Spleen (tissue), 11 donors: Measurements from ENCODE around the gene XRCC1. TPM values are rescaled to one million over a fixed set of nuclear protein-coding genes. Genes with fewer than 3 reads are reported as not detected.
"Not testable (repeated sequence)": the region's sequence is repeated elsewhere in the genome, so short reads cannot be mapped to it uniquely, and the experiment has no call there.

ENCODE experiments used
- DNase-seq: peaks from one replicate; pipeline ENCODE4 v3.0.0-alpha.2; 2020
- H3K27ac ChIP-seq, 8 donors: fragments of 200-600 bp; sonication (generic) in 7 of 8; 1 replicate in 4 of 8; 2 replicates in 4 of 8; pipeline versions ENCODE4 v1.5.0 to v1.8.0; 2016 to 2021; ENCODE audit warnings: inconsistent platforms in 4 of 8, mild to moderate bottlenecking in 4 of 8, moderate library complexity in 1 of 8
- H3K27me3 ChIP-seq, 7 donors: fragments of 200-600 bp; sonication (generic) in 6 of 7; replicated peaks in 1 of 7; 1 replicate in 4 of 7; 2 replicates in 3 of 7; pipeline versions ENCODE4 v1.5.0 to v1.8.0; 2016 to 2021; ENCODE audit warnings: inconsistent platforms in 3 of 7, mild to moderate bottlenecking in 1 of 7
- H3K36me3 ChIP-seq, 6 donors: fragments of 200-600 bp; sonication (generic) in 5 of 6; 1 replicate in 4 of 6; 2 replicates in 2 of 6; pipeline versions ENCODE4 v1.5.0 to v1.8.0; 2016 to 2021; ENCODE audit warnings: inconsistent platforms in 2 of 6
- H3K4me1 ChIP-seq, 6 donors: fragments of 200-600 bp; sonication (generic) in 5 of 6; 1 replicate in 3 of 6; 2 replicates in 3 of 6; pipeline versions ENCODE4 v1.5.0 to v1.8.0; 2016 to 2021; ENCODE audit warnings: inconsistent platforms in 3 of 6
- H3K4me3 ChIP-seq, 8 donors: fragments of 200-600 bp; sonication (generic) in 7 of 8; 1 replicate in 4 of 8; 2 replicates in 4 of 8; pipeline versions ENCODE4 v1.5.0 to v1.8.0; 2016 to 2021; ENCODE audit warnings: inconsistent platforms in 4 of 8, mild to moderate bottlenecking in 4 of 8, moderate library complexity in 2 of 8
- H3K9me3 ChIP-seq, 8 donors: fragments of 200-600 bp; sonication (generic) in 7 of 8; 1 replicate in 4 of 8; 2 replicates in 4 of 8; pipeline versions ENCODE4 v1.5.0 to v1.8.0; 2016 to 2021; ENCODE audit warnings: inconsistent platforms in 4 of 8
- POLR2A ChIP-seq, 3 donors: fragments of 450-650 bp; IDR thresholded peaks; one replicate each; pipeline ENCODE4 v1.5.1; 2017; ENCODE audit warnings: antibody characterized with exemption in 3 of 3, mild to moderate bottlenecking in 1 of 3
- POLR2AphosphoS5 ChIP-seq, 3 donors: sonication (generic); formaldehyde crosslinking; IDR thresholded peaks; one replicate each; pipeline ENCODE4 v1.5.1; 2017; ENCODE audit warnings: antibody characterized with exemption in 3 of 3
- WGBS, 5 donors: extraction: QIAGEN DNeasy Blood & Tissue Kit in 3 of 5; methylation state at CpG; one replicate each; pipeline versions ENCODE4 v1.1.5 to v1.1.7; 2013 to 2018; 5-methylcytosine and 5-hydroxymethylcytosine counted together
- intact Hi-C: fragments of 100-400 bp; cut with DNase I; formaldehyde crosslinking; loops from one replicate; pipeline ENCODE4 v1.15.0; 2023; ENCODE audit warnings: low total_unique reads
- polyA plus RNA-seq, 3 donors: library from polyadenylated mRNA; stranded (reverse); fragments of 200-250 nt; gene quantifications; one replicate each; pipeline ENCODE4 v1.2.1, GENCODE V29; 2013
- total RNA-seq, 7 donors: library from RNA; depleted of rRNA in 3 of 7; stranded (reverse); fragments of >200 nt in 3 of 7; fragmentation: NEBNext Ultra II Directional in 4 of 7; extraction: Animal tissue kit (Norgen Biotek cat#: 25700) in 4 of 7; gene quantifications; one replicate each; pipeline versions ENCODE4 v1.1.0 to v1.2.1, GENCODE V29; 2016 to 2021
- TF ChIP-seq, protein P1 (sequence below), 11 experiments: fragments of 200-600 bp in 7 of 11; fragments of 450-650 bp in 4 of 11; sonication (generic) in 4 of 11; IDR thresholded peaks in 8 of 11; conservative IDR thresholded peaks in 3 of 11; 1 replicate in 7 of 11; 2 replicates in 4 of 11; pipeline versions ENCODE4 v1.4.0 to v1.8.0; 2016 to 2021; ENCODE audit warnings: antibody characterized with exemption in 11 of 11, inconsistent platforms in 4 of 11, mild to moderate bottlenecking in 1 of 11
- donor health status: healthy with polysubstance abuse.
- donor health status: DM: no; HTN: no; CAD: no; lungs with moderate emphysema.
- donor health status: DM: no; HTN: no; CAD: no.
- donor health status: Bipolar disorder and iron deficiency.
- donor health status: healthy.
- donor health status: DM: no; HTN: no; CAD: no.
- donor health status: DM: yes; HTN: yes; CAD: no.

XRCC1 gene
- total and polyA plus RNA-seq, 10 donors, result 16.0 to 32.0 (median 25.1) TPM

DNA sequence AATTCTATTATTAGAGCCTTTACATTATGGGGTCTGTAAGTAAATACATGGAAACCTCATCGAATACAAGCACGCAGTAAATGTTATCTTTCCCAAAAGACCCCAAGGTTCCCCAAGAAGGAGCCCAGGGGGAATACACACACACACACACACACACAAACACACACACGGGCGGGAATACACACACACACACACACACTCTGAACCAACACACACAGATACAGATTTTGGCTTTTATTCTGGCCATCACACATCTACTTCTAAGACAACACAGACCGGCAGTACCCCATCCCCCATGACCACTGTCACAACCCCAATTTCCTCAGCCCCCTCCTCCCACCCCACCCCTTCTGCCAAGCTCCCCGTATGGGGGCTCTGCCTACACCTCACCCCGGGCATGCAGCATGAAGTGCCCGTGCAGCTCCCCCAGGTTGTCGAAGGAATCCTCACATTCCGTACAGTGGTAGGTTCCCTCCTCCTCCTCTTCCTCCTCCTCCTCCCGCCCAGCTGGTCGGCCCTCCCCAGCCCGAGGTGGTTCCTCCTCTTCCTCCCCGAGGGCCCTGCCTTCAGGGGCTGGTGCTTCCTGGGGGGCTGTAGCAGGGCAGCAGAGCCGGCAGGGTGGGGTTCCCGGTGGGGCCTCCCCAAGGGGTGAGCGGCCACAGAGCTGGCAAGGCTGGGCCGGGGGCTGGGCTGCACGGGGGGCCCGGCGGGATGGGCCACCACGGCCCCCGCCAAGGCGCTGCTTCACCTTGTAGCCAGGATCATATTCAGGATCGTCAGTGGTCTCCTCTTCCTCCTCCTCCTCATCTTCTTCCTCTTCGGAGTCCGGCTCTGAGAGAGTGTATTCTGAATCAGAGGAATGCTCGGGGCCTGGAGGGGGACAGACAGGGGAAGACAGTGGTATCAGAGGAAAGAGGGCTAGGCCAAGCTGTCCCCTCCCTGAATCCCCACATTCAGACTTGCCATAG, 32.2 kb upstream of the XRCC1 start:
- intact Hi-C loops, result no loop called here
- TF ChIP-seq POLR2A (IDR thresholded peaks at IDR 0.05), result no peak
- TF ChIP-seq POLR2AphosphoS5 (IDR thresholded peaks at IDR 0.05), result peak in 2 of 3 donors; percentile 6 to 50
- WGBS, 5 donors, result 47 to 63% (median 53%) methylated on average over 18 to 28 of the region's 28 CpGs
- peak overlapping the region in 1 of 8 donors; percentile 24 for H3K4me3 ChIP-seq
- H3K27me3 ChIP-seq, result no peaks in the 10 kb centered on the region
- no peak for DNase-seq
- H3K4me1 ChIP-seq, result peaks cover 0 to 17% (median 0%) of the 10 kb centered on the region in 6 donors
- H3K36me3 ChIP-seq, result peaks cover 2 to 59% (median 17%) of the 10 kb centered on the region in 6 donors
- H3K27ac ChIP-seq, result peak overlapping the region in 1 of 8 donors; percentile 51
- no peaks in the 10 kb centered on the region for H3K9me3 ChIP-seq

DNA sequence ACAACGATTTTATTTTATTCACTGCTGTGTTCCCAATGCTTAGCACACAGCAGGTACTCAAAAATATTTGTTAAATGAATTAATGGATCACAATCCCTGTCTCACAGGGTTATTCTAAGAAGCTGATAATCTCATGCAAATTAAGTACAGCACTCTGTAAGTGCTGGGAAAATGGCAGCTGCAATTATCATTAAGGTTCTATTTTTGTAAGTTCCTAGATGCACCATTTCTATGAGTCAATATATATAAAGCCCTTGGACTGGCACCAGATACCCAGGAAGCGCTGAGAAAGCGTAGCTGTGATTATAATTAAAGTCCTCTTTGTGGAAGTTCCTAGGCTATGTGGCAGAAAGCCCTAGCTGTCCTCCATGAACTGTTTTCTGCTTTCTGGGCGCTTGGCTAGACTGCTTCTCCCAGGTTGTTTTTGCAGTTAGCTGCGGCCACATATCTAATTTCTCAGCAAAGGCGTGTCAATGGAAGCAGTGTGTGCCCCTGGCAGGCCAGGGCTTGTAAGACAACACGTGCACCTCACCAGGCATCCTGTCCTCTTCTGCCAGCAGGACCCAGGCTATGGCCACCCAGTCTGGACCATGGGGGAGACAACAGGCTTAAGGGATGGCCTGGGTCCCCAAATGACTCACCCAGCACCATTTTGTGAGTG, 31.4 kb upstream of the XRCC1 start:
- Histone ChIP-seq H3K36me3 (peaks cover 0 to 59% (median 9%) of the 10 kb centered on the region in 6 donors), H3K4me1 (peaks cover 0 to 17% (median 0%) of the 10 kb centered on the region in 6 donors), H3K4me3 (no peak overlapping the region), H3K9me3 (no peaks in the 10 kb centered on the region), H3K27me3 (no peaks in the 10 kb centered on the region), H3K27ac (no peak overlapping the region)
- DNase-seq, result no peak
- 92 to 97% (median 93%) methylated on average over 6 to 7 of the region's 7 CpGs for WGBS, 5 donors
- intact Hi-C loops, result no loop called here
- TF ChIP-seq, protein P1, sequence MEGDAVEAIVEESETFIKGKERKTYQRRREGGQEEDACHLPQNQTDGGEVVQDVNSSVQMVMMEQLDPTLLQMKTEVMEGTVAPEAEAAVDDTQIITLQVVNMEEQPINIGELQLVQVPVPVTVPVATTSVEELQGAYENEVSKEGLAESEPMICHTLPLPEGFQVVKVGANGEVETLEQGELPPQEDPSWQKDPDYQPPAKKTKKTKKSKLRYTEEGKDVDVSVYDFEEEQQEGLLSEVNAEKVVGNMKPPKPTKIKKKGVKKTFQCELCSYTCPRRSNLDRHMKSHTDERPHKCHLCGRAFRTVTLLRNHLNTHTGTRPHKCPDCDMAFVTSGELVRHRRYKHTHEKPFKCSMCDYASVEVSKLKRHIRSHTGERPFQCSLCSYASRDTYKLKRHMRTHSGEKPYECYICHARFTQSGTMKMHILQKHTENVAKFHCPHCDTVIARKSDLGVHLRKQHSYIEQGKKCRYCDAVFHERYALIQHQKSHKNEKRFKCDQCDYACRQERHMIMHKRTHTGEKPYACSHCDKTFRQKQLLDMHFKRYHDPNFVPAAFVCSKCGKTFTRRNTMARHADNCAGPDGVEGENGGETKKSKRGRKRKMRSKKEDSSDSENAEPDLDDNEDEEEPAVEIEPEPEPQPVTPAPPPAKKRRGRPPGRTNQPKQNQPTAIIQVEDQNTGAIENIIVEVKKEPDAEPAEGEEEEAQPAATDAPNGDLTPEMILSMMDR (IDR thresholded peaks at IDR 0.05 in 8 of 11, conservative IDR thresholded peaks at IDR 0.05 in 3 of 11), result no peak
- TF ChIP-seq POLR2AphosphoS5 (IDR thresholded peaks at IDR 0.05), result peak in 1 of 3 donors; percentile 16
- no peak for TF ChIP-seq POLR2A (IDR thresholded peaks at IDR 0.05)

DNA sequence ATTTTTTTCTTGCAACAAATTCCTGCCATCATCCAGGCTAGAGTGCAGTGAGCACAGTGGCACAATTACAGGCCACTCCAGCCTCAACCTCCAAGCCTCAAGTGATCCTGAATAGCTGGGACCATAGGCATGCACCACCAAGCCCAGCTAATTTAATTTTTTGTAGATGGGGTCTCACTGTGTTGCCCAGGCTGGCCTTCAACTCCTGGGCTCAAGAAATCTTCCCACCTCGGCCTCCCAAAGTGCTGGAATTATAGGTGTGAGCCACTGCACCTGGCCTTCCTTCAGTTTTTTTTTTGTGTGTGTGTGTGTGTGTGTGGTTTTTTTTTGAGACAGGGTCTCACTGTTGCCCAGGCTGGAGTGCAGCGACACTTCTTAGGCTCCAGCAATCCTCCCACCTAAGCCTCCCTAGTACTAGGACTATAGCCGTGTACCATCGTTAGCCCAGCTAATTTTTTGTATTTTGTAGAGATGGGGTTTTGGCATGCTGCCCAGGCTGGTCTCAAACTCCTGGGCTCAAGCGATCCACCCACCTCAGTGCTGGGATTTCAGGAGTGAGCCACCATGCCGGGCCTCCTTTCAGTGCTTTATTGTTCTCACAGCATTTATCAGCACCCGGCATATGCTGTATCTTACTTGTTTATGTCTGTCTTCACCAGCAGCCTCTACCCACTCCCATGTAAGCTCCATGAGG, 30.7 kb upstream of the XRCC1 start:
- Histone ChIP-seq H3K27ac (no peak overlapping the region), H3K4me3 (no peak overlapping the region), H3K4me1 (peaks cover 0 to 17% (median 0%) of the 10 kb centered on the region in 6 donors), H3K27me3 (no peaks in the 10 kb centered on the region), H3K36me3 (peaks cover 0 to 59% (median 4%) of the 10 kb centered on the region in 6 donors), H3K9me3 (no peaks in the 10 kb centered on the region)
- DNase-seq, result no peak
- intact Hi-C loops, result no loop called here
- TF ChIP-seq, protein P1 (IDR thresholded peaks at IDR 0.05 in 8 of 11, conservative IDR thresholded peaks at IDR 0.05 in 3 of 11), result no peak
- TF ChIP-seq POLR2A (IDR thresholded peaks at IDR 0.05) (no peak), POLR2AphosphoS5 (IDR thresholded peaks at IDR 0.05) (no peak)
- 75 to 91% (median 85%) methylated on average over 7 of the region's 7 CpGs for WGBS, 5 donors

DNA sequence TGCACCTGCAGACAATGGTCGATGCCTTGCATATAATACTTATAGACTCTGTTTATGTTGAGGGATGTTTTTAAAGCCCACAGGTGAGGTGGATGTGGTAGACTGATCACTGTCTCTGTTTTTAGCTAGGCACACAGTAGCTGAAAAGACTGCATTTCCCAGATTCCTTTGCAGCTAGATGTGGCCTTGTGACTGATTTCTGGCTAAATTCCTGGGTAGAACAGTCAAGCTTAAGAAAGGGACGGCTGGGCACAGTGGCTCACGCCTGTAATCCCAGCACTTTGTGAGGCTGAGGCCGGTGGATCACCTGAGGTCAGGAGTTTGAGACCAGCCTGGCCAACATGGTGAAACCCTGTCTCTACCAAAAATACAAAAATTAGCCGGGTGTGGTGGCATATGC, 25.0 kb upstream of the XRCC1 start:
- DNase-seq, intact Hi-C loops, H3K27ac ChIP-seq, H3K27me3 ChIP-seq, H3K4me3 ChIP-seq, H3K9me3 ChIP-seq: not testable (repeated sequence)
- WGBS, 5 donors, result 80 to 96% (median 89%) methylated on average over 5 of the region's 5 CpGs
- Histone ChIP-seq H3K36me3 (peaks cover 0 to 53% (median 21%) of the 10 kb centered on the region in 6 donors), H3K4me1 (peaks cover 12 to 34% (median 25%) of the 10 kb centered on the region in 6 donors)
